DND-41 (cell line): ENCODE results near the gene ZMPSTE24.

Experiments used
- CTCF ChIP-seq: IDR thresholded peaks from 2 replicates; pipeline ENCODE4 v1.5.1; 2012; ENCODE audit warnings: borderline replicate concordance, low read length, moderate library complexity, mild to moderate bottlenecking; ENCODE audit not compliant: poor library complexity, severe bottlenecking; ENCODE audit errors: extremely low read depth
- EZH2 ChIP-seq: IDR thresholded peaks from 3 replicates; pipeline ENCODE4 v1.6.1; 2012; ENCODE audit warnings: borderline replicate concordance, low read depth, mild to moderate bottlenecking, moderate library complexity, low read length, inconsistent platforms; ENCODE audit not compliant: severe bottlenecking

GRCh38 chr1:40301541-40302299 is 43.7 kb downstream of the ZMPSTE24 start:
- TF ChIP-seq EZH2 (no peak), CTCF (no peak)
